HepG2 (cell line): ENCODE measurements around the gene TECTB. TPM values are rescaled to one million over a fixed set of nuclear protein-coding genes. Genes with fewer than 3 reads are reported as not detected.

Experiments
- CBFB ChIP-seq: sonication (generic); formaldehyde crosslinking; IDR thresholded peaks from 2 replicates; pipeline ENCODE4 v1.4.0; 2020; ENCODE audit warnings: missing genetic modification reagents
- CREB3 ChIP-seq: sonication (generic); formaldehyde crosslinking; IDR thresholded peaks from 2 replicates; pipeline ENCODE4 v1.5.0; 2020; ENCODE audit warnings: missing genetic modification reagents
- FOXJ3 ChIP-seq: sonication (generic); formaldehyde crosslinking; IDR thresholded peaks from 2 replicates; pipeline ENCODE4 v1.4.0; 2020; ENCODE audit warnings: missing genetic modification reagents, mild to moderate bottlenecking, borderline replicate concordance
- IKZF4 ChIP-seq: sonication (generic); formaldehyde crosslinking; IDR thresholded peaks from 2 replicates; pipeline ENCODE4 v1.5.1; 2020; ENCODE audit warnings: borderline replicate concordance, mild to moderate bottlenecking, low read depth, missing genetic modification reagents; ENCODE audit errors: not compliant biosample characterization
- NFATC3 ChIP-seq: sonication (generic); formaldehyde crosslinking; IDR thresholded peaks from 2 replicates; pipeline ENCODE4 v1.5.1; 2020; ENCODE audit warnings: mild to moderate bottlenecking, missing genetic modification reagents
- SIN3B ChIP-seq: fragments of 150-350 bp; IDR thresholded peaks from 2 replicates; pipeline ENCODE4 v1.6.1; 2014; ENCODE audit warnings: low read length
- THAP7 ChIP-seq: sonication (generic); formaldehyde crosslinking; IDR thresholded peaks from 2 replicates; pipeline ENCODE4 v1.8.1; 2023; ENCODE audit warnings: mild to moderate bottlenecking, missing genetic modification reagents
- USF2 ChIP-seq, 2 experiments: sonication (generic) in 1 of 2; formaldehyde crosslinking in 1 of 2; IDR thresholded peaks; 2 replicates each; pipeline versions ENCODE4 v1.5.1 to v1.6.1; 2011 to 2020; ENCODE audit warnings: borderline replicate concordance in 1 of 2, low read depth in 1 of 2, low read length in 1 of 2, mild to moderate bottlenecking in 1 of 2, missing genetic modification reagents in 1 of 2, moderate library complexity in 1 of 2
- ZFP90 ChIP-seq: sonication (generic); formaldehyde crosslinking; IDR thresholded peaks from 2 replicates; pipeline ENCODE4 v1.8.0; 2022; ENCODE audit warnings: missing genetic modification reagents, mild to moderate bottlenecking, inconsistent platforms, borderline replicate concordance
- ZNF33B ChIP-seq: sonication (generic); formaldehyde crosslinking; IDR thresholded peaks from 2 replicates; pipeline ENCODE4 v1.5.1; 2020; ENCODE audit warnings: mild to moderate bottlenecking, missing genetic modification reagents
- ZNF557 ChIP-seq: sonication (generic); formaldehyde crosslinking; IDR thresholded peaks from 2 replicates; pipeline ENCODE4 v1.4.0; 2020; ENCODE audit warnings: missing genetic modification reagents
- ZNF564 ChIP-seq: sonication (generic); formaldehyde crosslinking; IDR thresholded peaks from 2 replicates; pipeline ENCODE4 v1.8.1; 2023; ENCODE audit warnings: mild to moderate bottlenecking, missing genetic modification reagents
- ZNF572 ChIP-seq: sonication (generic); formaldehyde crosslinking; IDR thresholded peaks from 2 replicates; pipeline ENCODE4 v1.5.1; 2020; ENCODE audit warnings: mild to moderate bottlenecking, missing genetic modification reagents
- ZNF674 ChIP-seq: sonication (generic); formaldehyde crosslinking; IDR thresholded peaks from 2 replicates; pipeline ENCODE4 v1.5.0; 2020; ENCODE audit warnings: low read depth, mild to moderate bottlenecking, missing genetic modification reagents
- ZNF841 ChIP-seq: sonication (generic); formaldehyde crosslinking; IDR thresholded peaks from 2 replicates; pipeline ENCODE4 v1.8.1; 2023; ENCODE audit warnings: missing genetic modification reagents, borderline replicate concordance
- polyA plus RNA-seq, 8 experiments: library from polyadenylated mRNA; depleted of rRNA in 3 of 8; stranded (reverse) in 7 of 8; unstranded in 1 of 8; fragments of >200 nt; fragmentation: Illumina TruSeq in 4 of 8; extraction: Trizol in 4 of 8; gene quantifications; 2 replicates each; pipeline versions ENCODE4 v1.2.1 to v1.2.3, GENCODE V29; 2011 to 2016; ENCODE audit warnings: low read depth in 4 of 8, missing spikeins in 1 of 8, mixed read lengths in 1 of 8; ENCODE audit not compliant: insufficient read depth in 1 of 8
- total RNA-seq, 5 experiments: library from RNA; depleted of rRNA; stranded (reverse); fragments of >200 nt; fragmentation: Illumina TruSeq; extraction: Trizol; gene quantifications; 2 replicates each; pipeline ENCODE4 v1.2.3, GENCODE V29; 2016; ENCODE audit warnings: low read depth in 1 of 5
- TF ChIP-seq, protein P1 (sequence below): sonication (generic); formaldehyde crosslinking; IDR thresholded peaks from 2 replicates; pipeline ENCODE4 v1.5.0; 2020; ENCODE audit warnings: mild to moderate bottlenecking, missing genetic modification reagents
- TF ChIP-seq, protein P2 (sequence below): sonication (generic); formaldehyde crosslinking; IDR thresholded peaks from 2 replicates; pipeline ENCODE4 v1.5.0; 2020; ENCODE audit warnings: mild to moderate bottlenecking, missing genetic modification reagents, borderline replicate concordance
- TF ChIP-seq, protein P3 (sequence below): sonication (generic); formaldehyde crosslinking; IDR thresholded peaks from 2 replicates; pipeline ENCODE4 v1.4.0; 2020; ENCODE audit warnings: low read depth, mild to moderate bottlenecking, missing genetic modification reagents

The TECTB gene
- total and polyA plus RNA-seq, 2 of the 13 experiments (the other 11 are each of a cell fraction or from before 2014, with no cell fraction given), result 0.78 to 1.8 TPM

DNA sequence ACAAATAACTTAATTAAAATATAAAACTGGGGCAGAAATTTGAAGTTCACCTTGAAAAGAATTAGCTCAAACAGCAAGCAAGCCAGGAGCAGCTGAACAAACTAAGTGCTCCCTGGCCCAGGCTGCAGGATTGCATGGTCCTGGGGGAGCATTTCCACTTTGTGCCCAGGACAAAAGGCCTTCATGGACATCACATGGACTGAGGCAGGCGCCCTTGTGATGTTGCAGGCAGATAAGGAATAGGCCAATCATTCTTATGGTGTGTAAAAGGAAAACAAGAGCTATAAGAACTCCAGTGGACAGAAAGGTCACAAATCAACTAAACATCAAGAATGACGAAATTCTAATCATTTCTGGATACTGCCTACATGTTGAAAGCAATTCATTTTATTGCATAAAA lies 17.5 kb upstream of the TECTB start (continued):
- TF ChIP-seq, protein P1, sequence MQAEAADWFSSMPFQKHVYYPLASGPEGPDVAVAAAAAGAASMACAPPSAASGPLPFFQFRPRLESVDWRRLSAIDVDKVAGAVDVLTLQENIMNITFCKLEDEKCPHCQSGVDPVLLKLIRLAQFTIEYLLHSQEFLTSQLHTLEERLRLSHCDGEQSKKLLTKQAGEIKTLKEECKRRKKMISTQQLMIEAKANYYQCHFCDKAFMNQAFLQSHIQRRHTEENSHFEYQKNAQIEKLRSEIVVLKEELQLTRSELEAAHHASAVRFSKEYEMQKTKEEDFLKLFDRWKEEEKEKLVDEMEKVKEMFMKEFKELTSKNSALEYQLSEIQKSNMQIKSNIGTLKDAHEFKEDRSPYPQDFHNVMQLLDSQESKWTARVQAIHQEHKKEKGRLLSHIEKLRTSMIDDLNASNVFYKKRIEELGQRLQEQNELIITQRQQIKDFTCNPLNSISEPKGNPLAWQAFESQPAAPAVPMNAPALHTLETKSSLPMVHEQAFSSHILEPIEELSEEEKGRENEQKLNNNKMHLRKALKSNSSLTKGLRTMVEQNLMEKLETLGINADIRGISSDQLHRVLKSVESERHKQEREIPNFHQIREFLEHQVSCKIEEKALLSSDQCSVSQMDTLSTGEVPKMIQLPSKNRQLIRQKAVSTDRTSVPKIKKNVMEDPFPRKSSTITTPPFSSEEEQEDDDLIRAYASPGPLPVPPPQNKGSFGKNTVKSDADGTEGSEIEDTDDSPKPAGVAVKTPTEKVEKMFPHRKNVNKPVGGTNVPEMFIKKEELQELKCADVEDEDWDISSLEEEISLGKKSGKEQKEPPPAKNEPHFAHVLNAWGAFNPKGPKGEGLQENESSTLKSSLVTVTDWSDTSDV, result no peak
- no peak for TF ChIP-seq ZNF564 (CRISPR knock-in tag)
- no peak for TF ChIP-seq THAP7 (CRISPR knock-in tag)
- TF ChIP-seq ZFP90 (CRISPR knock-in tag), result no peak
- TF ChIP-seq ZNF572 (CRISPR knock-in tag), result no peak
- TF ChIP-seq IKZF4 (CRISPR knock-in tag), result no peak
- TF ChIP-seq CREB3 (CRISPR knock-in tag), result no peak
- TF ChIP-seq ZNF674, result no peak
- TF ChIP-seq SIN3B, result no peak
- no peak for TF ChIP-seq CBFB (CRISPR knock-in tag)
- TF ChIP-seq USF2 (IDR thresholded peaks at IDR 0.05; ENCODE audit: low read depth, low read length), result no peak
- no peak for TF ChIP-seq USF2 (CRISPR knock-in tag; IDR thresholded peaks at IDR 0.05; ENCODE audit: borderline replicate concordance)
- peak; percentile 62; the same call in 1 of the 2 replicates for TF ChIP-seq FOXJ3 (CRISPR knock-in tag)
- no peak for TF ChIP-seq ZNF841 (CRISPR knock-in tag)
- TF ChIP-seq ZNF33B (CRISPR knock-in tag), result no peak
- no peak for TF ChIP-seq NFATC3 (CRISPR knock-in tag)
- TF ChIP-seq, protein P2, sequence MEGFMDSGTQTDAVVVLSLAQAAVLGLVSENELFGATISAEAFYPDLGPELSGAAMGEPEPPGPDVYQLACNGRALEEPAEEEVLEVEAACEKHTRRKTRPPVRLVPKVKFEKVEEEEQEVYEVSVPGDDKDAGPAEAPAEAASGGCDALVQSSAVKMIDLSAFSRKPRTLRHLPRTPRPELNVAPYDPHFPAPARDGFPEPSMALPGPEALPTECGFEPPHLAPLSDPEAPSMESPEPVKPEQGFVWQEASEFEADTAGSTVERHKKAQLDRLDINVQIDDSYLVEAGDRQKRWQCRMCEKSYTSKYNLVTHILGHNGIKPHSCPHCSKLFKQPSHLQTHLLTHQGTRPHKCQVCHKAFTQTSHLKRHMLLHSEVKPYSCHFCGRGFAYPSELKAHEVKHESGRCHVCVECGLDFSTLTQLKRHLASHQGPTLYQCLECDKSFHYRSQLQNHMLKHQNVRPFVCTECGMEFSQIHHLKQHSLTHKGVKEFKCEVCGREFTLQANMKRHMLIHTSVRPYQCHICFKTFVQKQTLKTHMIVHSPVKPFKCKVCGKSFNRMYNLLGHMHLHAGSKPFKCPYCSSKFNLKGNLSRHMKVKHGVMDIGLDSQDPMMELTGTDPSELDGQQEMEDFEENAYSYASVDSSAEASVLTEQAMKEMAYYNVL (CRISPR knock-in tag), result 0 out of 2 replicates have a peak, but pooled peaks have one; percentile 48
- TF ChIP-seq, protein P3, sequence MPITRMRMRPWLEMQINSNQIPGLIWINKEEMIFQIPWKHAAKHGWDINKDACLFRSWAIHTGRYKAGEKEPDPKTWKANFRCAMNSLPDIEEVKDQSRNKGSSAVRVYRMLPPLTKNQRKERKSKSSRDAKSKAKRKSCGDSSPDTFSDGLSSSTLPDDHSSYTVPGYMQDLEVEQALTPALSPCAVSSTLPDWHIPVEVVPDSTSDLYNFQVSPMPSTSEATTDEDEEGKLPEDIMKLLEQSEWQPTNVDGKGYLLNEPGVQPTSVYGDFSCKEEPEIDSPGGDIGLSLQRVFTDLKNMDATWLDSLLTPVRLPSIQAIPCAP (CRISPR knock-in tag), result no peak
- TF ChIP-seq ZNF557 (CRISPR knock-in tag), result no peak
